GM18505 (cell line): ENCODE measurements around the gene BCOR.

ENCODE experiments used
- ATAC-seq: cut with Tn5 transposase; IDR thresholded peaks from one replicate; pipeline ENCODE4 v1.9.1; 2021; ENCODE audit not compliant: unreplicated experiment
- POLR2A ChIP-seq: IDR thresholded peaks from 4 replicates; pipeline ENCODE4 v1.6.1; 2011; ENCODE audit warnings: borderline replicate concordance; ENCODE audit not compliant: insufficient read depth, insufficient read length; ENCODE audit errors: extremely low read depth

Gene BCOR

DNA sequence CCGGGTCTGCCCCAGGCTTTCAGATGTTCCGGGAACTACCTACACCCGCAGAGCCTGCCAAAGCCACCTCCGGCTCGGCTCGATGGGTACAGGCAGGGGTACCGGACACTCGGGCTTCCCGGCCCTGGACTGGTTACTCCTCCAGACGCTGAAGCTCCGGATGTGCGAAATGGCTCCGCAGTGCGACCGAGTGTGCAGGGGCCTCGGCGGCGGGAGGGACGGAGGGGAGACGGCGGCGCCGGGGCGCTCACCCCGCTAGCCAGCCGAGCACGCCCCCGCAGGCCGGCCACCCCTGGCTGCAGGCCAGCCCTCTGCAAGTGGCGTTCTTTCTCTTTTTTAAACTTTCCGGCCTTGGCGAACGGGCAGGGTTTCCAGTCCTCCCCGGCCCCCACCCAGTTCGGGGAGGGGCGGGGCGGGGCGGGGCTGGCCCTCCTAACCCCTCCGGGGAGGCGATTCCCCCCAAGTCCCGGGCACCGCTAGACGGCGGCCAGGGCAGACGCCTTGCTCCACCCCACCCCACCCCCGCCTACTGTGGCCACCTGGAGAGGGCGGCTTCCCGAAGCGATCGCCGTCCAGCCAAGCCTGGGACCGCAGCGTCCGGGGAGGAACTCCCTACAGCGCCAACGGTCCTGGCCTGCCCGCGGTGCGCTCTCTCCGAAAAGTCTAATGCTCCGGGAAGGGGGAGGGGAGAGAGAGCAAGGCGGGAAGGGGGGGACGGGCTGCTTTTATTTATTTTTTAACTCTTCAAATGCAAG, 7.5 kb downstream of the BCOR start:
- no peak for ATAC-seq
- no peak for TF ChIP-seq POLR2A

DNA sequence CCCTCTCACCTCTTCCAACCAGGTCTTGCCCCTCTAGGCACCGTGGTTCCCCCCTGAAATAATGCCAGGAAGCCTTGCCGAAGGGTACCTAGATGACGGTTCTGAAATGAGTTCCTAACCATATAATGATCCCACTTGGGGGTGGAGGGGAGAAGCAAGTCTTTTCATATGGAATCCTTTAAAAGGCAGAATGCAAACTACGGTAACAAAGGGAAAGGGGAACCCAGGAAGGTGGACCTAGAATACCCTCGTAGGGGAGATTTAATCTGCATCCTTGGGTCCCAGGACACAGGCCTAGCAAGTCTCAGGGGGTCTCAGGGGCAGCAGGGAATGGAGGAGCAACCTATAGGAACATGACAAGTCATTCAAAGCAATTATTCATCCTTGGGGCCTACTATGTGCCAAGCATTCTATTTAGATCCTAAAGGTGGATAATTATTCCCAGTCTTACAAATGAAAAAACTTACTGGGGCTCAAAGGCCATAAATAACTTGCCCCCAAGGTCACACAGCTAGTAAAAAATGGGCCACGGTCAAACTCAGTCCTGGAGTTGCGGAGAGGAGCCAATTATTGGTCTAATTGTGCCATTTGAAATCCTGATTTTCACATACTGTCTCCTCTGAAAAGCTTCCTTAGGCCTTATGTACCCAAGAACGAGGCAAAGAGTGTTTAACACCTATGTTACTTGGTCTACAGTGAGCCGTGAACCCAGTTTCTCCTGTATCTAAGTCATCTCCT, 8.8 kb downstream of the BCOR start:
- ATAC-seq = no peak
- no peak for TF ChIP-seq POLR2A

- ATAC-seq = no peak
- TF ChIP-seq POLR2A = no peak
Measured at GRCh38 chrX:40088299-40088625, 9.5 kb downstream of the BCOR start.

- no peak for ATAC-seq
Measured at GRCh38 chrX:40087425-40088298, 10.1 kb downstream of the BCOR start.

GRCh38 chrX:40086569-40087335, 11.0 kb downstream of the BCOR start:
- no peak for ATAC-seq
- TF ChIP-seq POLR2A = no peak

More at GRCh38 chrX:40087425-40088298, 10.1 kb downstream of the BCOR start:
- no peak for TF ChIP-seq POLR2A

DNA sequence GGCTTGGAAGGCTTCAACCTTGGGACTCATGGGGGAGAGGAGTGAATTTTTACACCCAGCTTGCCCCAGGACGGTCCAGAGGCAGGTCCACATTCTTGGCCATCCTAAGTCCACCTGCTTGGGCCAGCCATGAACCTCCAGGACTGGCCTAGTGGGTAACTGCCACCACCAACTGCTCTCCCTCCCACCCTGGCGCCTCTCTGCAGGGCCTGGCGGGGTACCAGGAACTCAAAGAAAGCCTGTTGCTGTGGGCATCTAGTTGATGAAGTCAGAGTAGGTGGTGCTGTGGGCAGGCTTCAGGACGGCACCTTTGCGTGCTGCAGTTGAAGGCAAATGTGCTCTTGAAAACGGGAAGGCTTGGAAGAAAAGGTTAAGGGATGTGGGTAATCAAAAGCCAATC, 12.0 kb downstream of the BCOR start:
- TF ChIP-seq POLR2A = no peak
- no peak for ATAC-seq

DNA sequence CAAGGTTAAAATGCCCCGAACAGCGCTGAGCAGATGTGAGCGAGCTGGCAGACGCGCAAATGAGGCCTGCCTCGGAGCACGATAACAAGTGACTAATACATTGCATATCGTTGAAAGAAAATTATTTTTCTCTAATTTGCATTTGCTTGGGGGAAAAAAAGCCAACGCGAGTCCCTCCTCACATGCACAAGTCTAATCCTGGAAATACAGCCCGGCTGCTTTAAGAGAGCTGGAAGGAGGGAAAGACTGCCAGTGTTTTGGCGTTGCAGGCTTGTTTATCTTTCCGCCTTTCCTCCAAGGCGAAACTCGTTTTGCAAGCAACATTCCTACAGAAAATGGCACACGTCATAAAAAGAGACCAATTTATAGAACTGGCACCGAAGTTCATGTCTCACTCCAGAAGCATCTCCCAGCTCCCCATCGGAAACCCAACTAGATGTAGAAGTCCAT, 12.6 kb downstream of the BCOR start:
- ATAC-seq = no peak

DNA sequence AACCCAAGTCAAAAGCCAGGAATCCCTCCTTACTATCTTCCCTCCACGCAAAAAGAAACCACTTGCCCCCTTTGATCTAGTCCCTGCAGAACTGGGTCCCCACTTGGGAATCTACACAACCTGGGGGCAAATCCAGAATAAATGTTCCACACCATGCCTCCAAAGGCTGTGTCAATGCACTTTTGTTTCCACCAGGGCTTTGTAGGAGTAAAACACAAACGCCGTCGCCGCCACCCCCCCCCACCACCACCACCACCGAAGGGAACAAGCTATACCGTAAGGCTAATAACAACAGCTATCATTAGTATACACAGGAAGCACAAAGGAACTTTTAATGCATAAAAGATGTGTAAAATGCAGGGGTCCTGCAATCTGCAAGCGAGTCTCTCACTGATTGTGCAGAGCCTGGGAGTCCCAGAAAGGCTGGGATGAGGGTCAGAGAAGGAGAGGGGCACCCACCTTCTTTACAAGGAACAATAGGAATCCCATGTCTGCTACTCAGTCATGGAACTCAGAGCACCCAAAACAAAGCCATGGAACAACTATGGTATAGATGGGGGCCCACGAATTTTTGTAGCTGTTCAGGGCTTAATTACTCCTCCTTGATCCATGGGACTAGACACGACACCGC, 13.2 kb downstream of the BCOR start:
- no peak for TF ChIP-seq POLR2A
- ATAC-seq = no peak

More for the DNA sequence above, 12.6 kb downstream of the BCOR start:
- no peak for TF ChIP-seq POLR2A

DNA sequence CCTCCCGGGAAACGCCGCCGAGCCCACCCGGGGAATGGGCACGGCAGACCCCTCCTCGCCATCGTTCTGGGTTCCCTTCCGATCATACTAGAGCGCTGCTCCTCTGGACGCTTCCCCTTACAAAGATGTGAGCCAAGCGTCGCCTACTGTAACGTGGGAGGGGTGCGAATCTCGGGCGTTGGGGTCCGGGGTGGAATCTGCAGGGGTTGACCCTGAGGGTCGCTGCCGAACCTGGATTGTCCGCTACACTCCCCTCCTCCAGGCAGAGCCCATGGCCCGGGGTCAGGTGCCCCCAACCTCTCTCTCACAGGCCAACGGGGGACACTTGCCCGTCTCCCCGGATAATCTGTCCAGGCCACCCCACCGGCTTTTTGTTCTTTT, 13.8 kb downstream of the BCOR start:
- no peak for ATAC-seq
- TF ChIP-seq POLR2A = no peak

DNA sequence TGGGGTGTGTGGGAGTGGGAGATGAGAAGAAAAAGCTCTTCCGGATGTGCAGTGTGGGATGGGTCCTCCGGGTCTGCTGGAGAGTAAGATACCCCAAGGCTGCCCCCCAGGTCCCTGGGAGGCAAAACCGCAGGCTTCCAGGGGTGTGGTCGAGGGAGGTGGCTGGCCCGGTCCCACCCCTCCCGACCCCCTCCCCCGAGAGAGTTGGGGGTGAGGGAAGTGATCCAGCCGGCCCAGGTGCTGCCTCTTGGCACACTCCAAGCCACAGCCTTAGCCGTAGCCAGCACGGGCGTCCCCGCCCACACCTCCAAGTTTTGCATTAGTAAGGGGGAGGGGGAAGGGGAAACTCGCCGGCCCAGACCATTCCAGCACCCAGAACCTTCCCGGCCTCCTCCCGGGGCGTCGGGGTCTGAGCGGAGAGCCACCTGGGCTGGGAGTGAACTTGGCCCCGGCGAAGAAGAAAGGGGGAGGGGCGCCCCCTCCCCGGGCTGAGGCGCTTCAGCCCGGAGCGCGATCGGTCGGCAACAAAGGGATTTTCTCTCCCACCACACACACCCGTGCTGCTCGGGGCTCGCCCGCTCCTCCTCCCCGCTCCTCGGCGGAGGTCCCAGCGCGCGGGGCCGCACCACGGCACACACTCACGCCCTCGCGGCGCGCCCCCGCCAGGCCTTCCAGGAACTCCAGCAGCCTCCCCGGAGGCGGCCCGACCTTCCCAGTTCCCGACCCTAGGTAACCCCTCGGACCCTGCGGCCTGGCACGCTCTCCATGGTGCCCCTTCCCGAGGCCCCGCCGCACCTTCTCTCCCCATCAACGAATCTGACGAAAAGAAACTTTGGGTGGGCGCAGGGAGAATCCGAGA, 14.4 kb downstream of the BCOR start:
- no peak for TF ChIP-seq POLR2A
- ATAC-seq = no peak

DNA sequence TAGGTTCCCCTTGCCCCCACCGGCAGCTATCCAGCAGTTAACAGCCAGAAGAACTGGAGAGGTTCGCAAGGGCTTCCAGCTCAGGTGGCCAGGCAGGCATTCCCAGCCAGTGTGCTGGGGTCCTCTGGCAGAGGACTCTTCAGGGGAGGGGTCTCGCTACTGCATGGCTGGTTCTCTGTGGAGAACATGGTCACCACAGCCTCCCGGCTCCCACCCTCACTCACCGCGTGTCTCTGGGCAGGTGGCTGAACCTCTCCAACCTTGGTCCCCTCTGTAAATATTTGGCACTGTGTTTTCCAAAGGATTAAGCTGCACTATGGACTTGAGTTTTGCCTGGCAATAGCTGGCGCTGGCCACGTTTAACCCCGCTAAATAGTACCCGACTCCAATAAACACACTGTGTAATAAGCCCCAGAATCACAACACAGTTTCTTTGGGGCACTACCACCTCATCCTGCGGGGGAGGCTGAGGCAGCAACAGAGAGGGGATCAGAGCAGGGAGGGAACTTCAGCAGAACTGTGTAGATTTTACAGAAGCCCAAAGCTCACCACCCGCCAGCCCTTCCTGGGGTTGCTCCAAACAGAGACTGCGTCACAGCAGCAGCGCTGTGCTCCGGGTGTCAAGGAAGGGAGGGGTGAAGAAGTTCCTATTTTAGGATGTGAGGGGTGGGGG, 15.2 kb downstream of the BCOR start:
- no peak for TF ChIP-seq POLR2A
- no peak for ATAC-seq
